HFF-Myc (cell line): ENCODE results near the gene CMYA5.
"Not testable (repeated sequence)": the region's sequence is repeated elsewhere in the genome, so short reads cannot be mapped to it uniquely, and the experiment has no call there.

Experiments
- DNase-seq: peaks from one replicate; pipeline ENCODE4 v3.0.0-alpha.2; 2011; ENCODE audit warnings: low read depth; ENCODE audit errors: extremely low read depth
- H3K4me3 ChIP-seq: replicated peaks from 2 replicates; pipeline ENCODE4 v1.5.1; 2011; ENCODE audit warnings: low read depth, mild to moderate bottlenecking, control low read depth, low read length
- CTCF ChIP-seq: IDR thresholded peaks from 2 replicates; pipeline ENCODE4 v1.5.1; 2012; ENCODE audit warnings: mild to moderate bottlenecking, low read depth, low read length, control low read depth; ENCODE audit errors: missing control alignments

Gene CMYA5

GRCh38 chr5:79759436-79759835 lies 69.8 kb downstream of the CMYA5 start:
- TF ChIP-seq CTCF: no peak
- DNase-seq: peak; percentile 19

DNA sequence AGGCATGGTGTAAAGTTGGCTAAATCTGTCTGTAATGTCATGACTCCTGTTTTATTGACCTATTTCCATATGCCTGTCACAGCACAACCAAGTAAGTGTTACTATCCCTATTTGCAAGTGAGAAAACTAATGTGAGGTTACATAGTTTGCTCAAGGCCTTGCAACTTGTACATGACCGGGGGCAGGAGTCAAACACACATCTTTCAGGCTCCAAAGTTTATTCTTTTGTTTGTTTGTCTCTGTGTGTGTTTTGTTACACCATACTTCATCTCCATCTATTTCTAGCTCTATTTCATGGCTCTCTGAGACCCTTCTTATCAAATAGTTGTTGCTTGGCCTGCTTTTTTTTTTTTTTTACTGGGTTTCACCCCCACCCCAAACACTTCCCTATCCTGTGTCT lies 70.2 kb downstream of the CMYA5 start:
- DNase-seq: no peak
- H3K4me3 ChIP-seq: no peak overlapping the region

More at GRCh38 chr5:79759436-79759835, 69.8 kb downstream of the CMYA5 start:
- no peak overlapping the region for H3K4me3 ChIP-seq

DNA sequence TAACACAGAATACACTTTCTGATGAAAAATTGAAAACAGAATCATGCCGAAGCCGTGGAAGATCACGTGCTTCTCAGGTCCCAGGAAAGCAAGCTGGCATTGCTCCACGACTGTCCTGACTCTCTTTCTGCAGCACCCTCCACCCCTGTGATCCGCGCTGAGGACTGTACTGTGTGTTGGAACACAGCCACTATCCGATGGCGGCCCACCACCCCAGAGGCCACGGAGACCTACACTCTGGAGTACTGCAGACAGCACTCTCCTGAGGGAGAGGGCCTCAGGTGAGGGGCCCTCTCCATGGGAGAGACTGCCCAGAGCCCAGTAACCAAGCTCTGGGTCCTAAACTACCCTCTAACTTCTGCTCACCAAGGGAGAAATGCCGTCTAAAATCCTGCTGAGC lies 73.3 kb downstream of the CMYA5 start:
- no peak for TF ChIP-seq CTCF
- H3K4me3 ChIP-seq: no peak overlapping the region
- no peak for DNase-seq

More for the DNA sequence above, 70.2 kb downstream of the CMYA5 start:
- no peak for TF ChIP-seq CTCF

GRCh38 chr5:79764147-79764546 lies 74.5 kb downstream of the CMYA5 start:
- DNase-seq, H3K4me3 ChIP-seq: not testable (repeated sequence)

GRCh38 chr5:79771387-79771786 lies 81.8 kb downstream of the CMYA5 start:
- TF ChIP-seq CTCF: no peak
- peak; percentile 12 for DNase-seq
- no peak overlapping the region for H3K4me3 ChIP-seq

DNA sequence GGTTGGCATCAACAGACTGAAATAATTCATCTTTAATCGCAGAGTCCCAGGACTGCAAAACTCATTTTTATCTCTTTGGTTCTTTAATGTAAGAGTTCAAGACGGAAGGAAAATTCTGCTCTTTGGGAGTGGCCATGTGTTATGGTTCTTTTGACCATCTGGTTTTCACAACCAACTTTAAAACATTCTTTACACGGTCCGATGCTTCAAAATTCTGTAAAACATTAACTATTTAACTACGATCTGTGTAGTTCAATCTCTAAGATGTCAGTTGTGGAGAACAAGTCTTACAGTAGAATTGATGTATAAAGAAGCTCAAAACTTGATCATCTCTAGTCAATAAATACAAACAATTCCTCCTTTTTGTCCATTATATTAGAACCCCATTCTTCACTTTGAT lies 83.0 kb downstream of the CMYA5 start:
- DNase-seq: no peak
- no peak for TF ChIP-seq CTCF
- H3K4me3 ChIP-seq: no peak overlapping the region

- no peak overlapping the region for H3K4me3 ChIP-seq
- TF ChIP-seq CTCF: no peak
- no peak for DNase-seq
Measured at GRCh38 chr5:79773612-79774011, 84.0 kb downstream of the CMYA5 start.
